K562 (cell line): ENCODE results near the gene AKT2. TPM values are rescaled to one million over a fixed set of nuclear protein-coding genes. Genes with fewer than 3 reads are reported as not detected.

Source experiments
- ARNT ChIP-seq, 2 experiments: fragments of 450-650 bp; IDR thresholded peaks; 2 replicates each; pipeline ENCODE4 v1.6.1; 2016; ENCODE audit warnings: mild to moderate bottlenecking in 1 of 2
- HNRNPH1 ChIP-seq: fragments of 200-400 bp; formaldehyde crosslinking; optimal IDR thresholded peaks from 2 replicates; pipeline ENCODE3; 2017; ENCODE audit warnings: low read depth, mild to moderate bottlenecking, low read length, moderate library complexity
- NFRKB ChIP-seq: fragments of 450-650 bp; IDR thresholded peaks from 2 replicates; pipeline ENCODE4 v1.6.1; 2016; ENCODE audit warnings: low read depth
- SOX6 ChIP-seq: fragments of 450-650 bp; IDR thresholded peaks from 2 replicates; pipeline ENCODE4 v1.6.1; 2014; ENCODE audit warnings: mild to moderate bottlenecking
- TBP ChIP-seq: optimal IDR thresholded peaks from 2 replicates; pipeline ENCODE3; 2011; ENCODE audit warnings: low read depth, low read length, improper control_type of control experiment
- TRIM24 ChIP-seq, 2 experiments: fragments of 450-650 bp; IDR thresholded peaks; 2 replicates each; pipeline ENCODE4 v1.6.1; 2016
- polyA plus RNA-seq, 8 experiments: library from polyadenylated mRNA; depleted of rRNA in 4 of 8; stranded (reverse) in 5 of 8; unstranded in 3 of 8; fragments of >200 nt; fragmentation: Nextera tagmentation in 2 of 8; fragmentation: Illumina TruSeq in 1 of 8; extraction: Ambion mirVana in 2 of 8; extraction: Trizol in 1 of 8; gene quantifications; 2 replicates each; pipeline versions ENCODE4 v1.2.1 to v1.2.3, GENCODE V29; 2011 to 2014; ENCODE audit warnings: inconsistent platforms in 1 of 8, missing spikeins in 1 of 8
- total RNA-seq, 7 experiments: library from RNA; depleted of rRNA in 6 of 7; stranded (reverse); fragments of >200 nt in 6 of 7; fragmentation: Illumina TruSeq in 2 of 7; extraction: Trizol in 2 of 7; gene quantifications; 2 replicates each; pipeline versions ENCODE4 v1.2.1 to v1.2.3, GENCODE V29; 2011 to 2021; ENCODE audit warnings: low replicate concordance in 1 of 7
- TF ChIP-seq, protein P1 (sequence below): fragments of 250-450 bp; sonication (Bioruptor Pico); IDR thresholded peaks from 2 replicates; pipeline ENCODE4 v1.8.0; 2022; ENCODE audit warnings: moderate library complexity, mild to moderate bottlenecking, inconsistent platforms
- TF ChIP-seq, protein P2 (sequence below), 2 experiments: fragments of 450-650 bp; formaldehyde crosslinking in 1 of 2; IDR thresholded peaks; 2 replicates each; pipeline versions ENCODE4 v1.4.0 to v1.6.1; 2014 to 2020; ENCODE audit warnings: mild to moderate bottlenecking in 2 of 2, borderline replicate concordance in 1 of 2, low read depth in 1 of 2
- TF ChIP-seq, protein P3 (sequence below), 3 experiments: IDR thresholded peaks in 2 of 3; conservative IDR thresholded peaks in 1 of 3; 2 replicates each; pipeline ENCODE4 v1.5.1; 2011 to 2012; ENCODE audit warnings: low read length in 3 of 3, mild to moderate bottlenecking in 3 of 3, control low read depth in 2 of 3, improper control_type of control experiment in 1 of 3, inconsistent platforms in 1 of 3, low read depth in 1 of 3, mixed read lengths in 1 of 3, moderate library complexity in 1 of 3; ENCODE audit not compliant: insufficient read depth in 2 of 3
- TF ChIP-seq, protein P4 (sequence below): fragments of 450-650 bp; IDR thresholded peaks from 2 replicates; pipeline ENCODE4 v1.6.1; 2016; ENCODE audit warnings: borderline replicate concordance

AKT2 gene
- total and polyA plus RNA-seq, 9 of the 15 experiments (the other 6 are each of a cell fraction or from before 2014, with no cell fraction given), result 1.1 to 132 (median 67.7) TPM

DNA sequence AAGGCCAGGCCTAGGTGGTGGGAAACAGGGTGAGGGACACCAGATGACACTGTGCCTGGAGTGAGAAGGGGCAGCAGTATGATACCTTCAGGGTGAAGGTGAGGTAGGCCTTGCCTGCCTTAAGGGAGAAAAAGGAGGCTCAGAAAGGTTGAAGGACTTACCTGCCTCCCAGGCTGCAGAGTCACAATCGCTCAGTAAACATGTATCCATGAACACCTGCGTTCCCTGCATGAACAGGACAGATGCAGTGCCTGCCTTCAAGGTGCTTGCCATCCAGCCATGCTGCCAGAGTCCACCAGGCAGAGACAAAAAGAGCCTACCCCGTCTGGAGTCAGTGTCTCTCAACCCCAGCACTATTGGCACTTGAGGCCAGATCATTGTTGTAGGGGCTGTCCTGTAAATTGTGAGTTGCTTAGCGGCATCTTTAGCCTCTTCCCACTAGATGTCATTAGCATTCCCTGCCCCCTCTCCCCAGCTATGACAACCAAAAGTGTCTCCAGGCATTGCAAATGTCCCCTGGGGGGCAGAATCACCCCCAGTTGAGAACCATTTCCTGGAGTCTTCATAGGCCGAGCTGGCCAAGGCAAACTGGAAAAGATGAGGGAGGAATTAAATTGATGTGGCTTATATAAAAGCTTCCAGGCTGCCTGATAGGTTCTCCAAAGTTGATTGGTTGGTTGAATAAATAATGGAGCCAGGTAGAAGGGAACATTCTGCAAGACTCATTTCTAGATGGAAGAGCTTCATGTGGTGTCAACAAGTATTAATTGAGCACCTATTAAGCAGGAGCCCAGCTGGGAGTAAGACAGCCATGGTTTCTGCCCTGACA, 92.2 kb downstream of the AKT2 start (continued):
- TF ChIP-seq, protein P1, sequence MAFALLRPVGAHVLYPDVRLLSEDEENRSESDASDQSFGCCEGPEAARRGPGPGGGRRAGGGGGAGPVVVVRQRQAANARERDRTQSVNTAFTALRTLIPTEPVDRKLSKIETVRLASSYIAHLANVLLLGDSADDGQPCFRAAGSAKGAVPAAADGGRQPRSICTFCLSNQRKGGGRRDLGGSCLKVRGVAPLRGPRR, result no peak
- TF ChIP-seq NFRKB, result no peak
- no peak for TF ChIP-seq SOX6
- TF ChIP-seq TRIM24 (IDR thresholded peaks at IDR 0.05), result 0 out of 4 replicates have a peak, but pooled peaks of 1 of the 2 experiments have one; percentile 23
- no peak for TF ChIP-seq HNRNPH1
- TF ChIP-seq, protein P2, sequence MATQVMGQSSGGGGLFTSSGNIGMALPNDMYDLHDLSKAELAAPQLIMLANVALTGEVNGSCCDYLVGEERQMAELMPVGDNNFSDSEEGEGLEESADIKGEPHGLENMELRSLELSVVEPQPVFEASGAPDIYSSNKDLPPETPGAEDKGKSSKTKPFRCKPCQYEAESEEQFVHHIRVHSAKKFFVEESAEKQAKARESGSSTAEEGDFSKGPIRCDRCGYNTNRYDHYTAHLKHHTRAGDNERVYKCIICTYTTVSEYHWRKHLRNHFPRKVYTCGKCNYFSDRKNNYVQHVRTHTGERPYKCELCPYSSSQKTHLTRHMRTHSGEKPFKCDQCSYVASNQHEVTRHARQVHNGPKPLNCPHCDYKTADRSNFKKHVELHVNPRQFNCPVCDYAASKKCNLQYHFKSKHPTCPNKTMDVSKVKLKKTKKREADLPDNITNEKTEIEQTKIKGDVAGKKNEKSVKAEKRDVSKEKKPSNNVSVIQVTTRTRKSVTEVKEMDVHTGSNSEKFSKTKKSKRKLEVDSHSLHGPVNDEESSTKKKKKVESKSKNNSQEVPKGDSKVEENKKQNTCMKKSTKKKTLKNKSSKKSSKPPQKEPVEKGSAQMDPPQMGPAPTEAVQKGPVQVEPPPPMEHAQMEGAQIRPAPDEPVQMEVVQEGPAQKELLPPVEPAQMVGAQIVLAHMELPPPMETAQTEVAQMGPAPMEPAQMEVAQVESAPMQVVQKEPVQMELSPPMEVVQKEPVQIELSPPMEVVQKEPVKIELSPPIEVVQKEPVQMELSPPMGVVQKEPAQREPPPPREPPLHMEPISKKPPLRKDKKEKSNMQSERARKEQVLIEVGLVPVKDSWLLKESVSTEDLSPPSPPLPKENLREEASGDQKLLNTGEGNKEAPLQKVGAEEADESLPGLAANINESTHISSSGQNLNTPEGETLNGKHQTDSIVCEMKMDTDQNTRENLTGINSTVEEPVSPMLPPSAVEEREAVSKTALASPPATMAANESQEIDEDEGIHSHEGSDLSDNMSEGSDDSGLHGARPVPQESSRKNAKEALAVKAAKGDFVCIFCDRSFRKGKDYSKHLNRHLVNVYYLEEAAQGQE (IDR thresholded peaks at IDR 0.05; ENCODE audit: borderline replicate concordance), result no peak
- TF ChIP-seq, protein P2 (CRISPR knock-in tag; IDR thresholded peaks at IDR 0.05; ENCODE audit: low read depth), result no peak
- TF ChIP-seq, protein P3, sequence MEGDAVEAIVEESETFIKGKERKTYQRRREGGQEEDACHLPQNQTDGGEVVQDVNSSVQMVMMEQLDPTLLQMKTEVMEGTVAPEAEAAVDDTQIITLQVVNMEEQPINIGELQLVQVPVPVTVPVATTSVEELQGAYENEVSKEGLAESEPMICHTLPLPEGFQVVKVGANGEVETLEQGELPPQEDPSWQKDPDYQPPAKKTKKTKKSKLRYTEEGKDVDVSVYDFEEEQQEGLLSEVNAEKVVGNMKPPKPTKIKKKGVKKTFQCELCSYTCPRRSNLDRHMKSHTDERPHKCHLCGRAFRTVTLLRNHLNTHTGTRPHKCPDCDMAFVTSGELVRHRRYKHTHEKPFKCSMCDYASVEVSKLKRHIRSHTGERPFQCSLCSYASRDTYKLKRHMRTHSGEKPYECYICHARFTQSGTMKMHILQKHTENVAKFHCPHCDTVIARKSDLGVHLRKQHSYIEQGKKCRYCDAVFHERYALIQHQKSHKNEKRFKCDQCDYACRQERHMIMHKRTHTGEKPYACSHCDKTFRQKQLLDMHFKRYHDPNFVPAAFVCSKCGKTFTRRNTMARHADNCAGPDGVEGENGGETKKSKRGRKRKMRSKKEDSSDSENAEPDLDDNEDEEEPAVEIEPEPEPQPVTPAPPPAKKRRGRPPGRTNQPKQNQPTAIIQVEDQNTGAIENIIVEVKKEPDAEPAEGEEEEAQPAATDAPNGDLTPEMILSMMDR (IDR thresholded peaks at IDR 0.05 in 2 of 3, conservative IDR thresholded peaks at IDR 0.05 in 1 of 3; ENCODE audit: insufficient read depth in 2 of 3, low read depth in 1 of 3, low read length in 3 of 3), result peak in 1 of 3 experiments; percentile 27; a peak in 1 of 6 replicates
- TF ChIP-seq, protein P4, sequence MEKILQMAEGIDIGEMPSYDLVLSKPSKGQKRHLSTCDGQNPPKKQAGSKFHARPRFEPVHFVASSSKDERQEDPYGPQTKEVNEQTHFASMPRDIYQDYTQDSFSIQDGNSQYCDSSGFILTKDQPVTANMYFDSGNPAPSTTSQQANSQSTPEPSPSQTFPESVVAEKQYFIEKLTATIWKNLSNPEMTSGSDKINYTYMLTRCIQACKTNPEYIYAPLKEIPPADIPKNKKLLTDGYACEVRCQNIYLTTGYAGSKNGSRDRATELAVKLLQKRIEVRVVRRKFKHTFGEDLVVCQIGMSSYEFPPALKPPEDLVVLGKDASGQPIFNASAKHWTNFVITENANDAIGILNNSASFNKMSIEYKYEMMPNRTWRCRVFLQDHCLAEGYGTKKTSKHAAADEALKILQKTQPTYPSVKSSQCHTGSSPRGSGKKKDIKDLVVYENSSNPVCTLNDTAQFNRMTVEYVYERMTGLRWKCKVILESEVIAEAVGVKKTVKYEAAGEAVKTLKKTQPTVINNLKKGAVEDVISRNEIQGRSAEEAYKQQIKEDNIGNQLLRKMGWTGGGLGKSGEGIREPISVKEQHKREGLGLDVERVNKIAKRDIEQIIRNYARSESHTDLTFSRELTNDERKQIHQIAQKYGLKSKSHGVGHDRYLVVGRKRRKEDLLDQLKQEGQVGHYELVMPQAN, result no peak
- no peak for TF ChIP-seq TBP
- no peak for TF ChIP-seq ARNT (IDR thresholded peaks at IDR 0.05)
